Renal cortex interstitium (tissue), 11 donors: ENCODE data around the gene TBC1D1. TPM values are rescaled to one million over a fixed set of nuclear protein-coding genes. Genes with fewer than 3 reads are reported as not detected.
"Not testable (repeated sequence)": the region's sequence is repeated elsewhere in the genome, so short reads cannot be mapped to it uniquely, and the experiment has no call there.

Experiments
- DNase-seq, 11 donors: peaks; one replicate each; pipeline ENCODE4 v3.0.0-alpha.2; 2013; ENCODE audit warnings: low read depth in 9 of 11, low spot score in 4 of 11; ENCODE audit errors: extremely low read depth in 1 of 11
- polyA plus RNA-seq, 3 donors: library from polyadenylated mRNA; unstranded; fragments of 120-200 nt; gene quantifications; one replicate each; pipeline ENCODE4 v1.2.1, GENCODE V29; 2013; ENCODE audit not compliant: insufficient read length in 3 of 3

Gene TBC1D1
- polyA plus RNA-seq, 3 donors, result 187 to 195 (median 194) TPM

DNA sequence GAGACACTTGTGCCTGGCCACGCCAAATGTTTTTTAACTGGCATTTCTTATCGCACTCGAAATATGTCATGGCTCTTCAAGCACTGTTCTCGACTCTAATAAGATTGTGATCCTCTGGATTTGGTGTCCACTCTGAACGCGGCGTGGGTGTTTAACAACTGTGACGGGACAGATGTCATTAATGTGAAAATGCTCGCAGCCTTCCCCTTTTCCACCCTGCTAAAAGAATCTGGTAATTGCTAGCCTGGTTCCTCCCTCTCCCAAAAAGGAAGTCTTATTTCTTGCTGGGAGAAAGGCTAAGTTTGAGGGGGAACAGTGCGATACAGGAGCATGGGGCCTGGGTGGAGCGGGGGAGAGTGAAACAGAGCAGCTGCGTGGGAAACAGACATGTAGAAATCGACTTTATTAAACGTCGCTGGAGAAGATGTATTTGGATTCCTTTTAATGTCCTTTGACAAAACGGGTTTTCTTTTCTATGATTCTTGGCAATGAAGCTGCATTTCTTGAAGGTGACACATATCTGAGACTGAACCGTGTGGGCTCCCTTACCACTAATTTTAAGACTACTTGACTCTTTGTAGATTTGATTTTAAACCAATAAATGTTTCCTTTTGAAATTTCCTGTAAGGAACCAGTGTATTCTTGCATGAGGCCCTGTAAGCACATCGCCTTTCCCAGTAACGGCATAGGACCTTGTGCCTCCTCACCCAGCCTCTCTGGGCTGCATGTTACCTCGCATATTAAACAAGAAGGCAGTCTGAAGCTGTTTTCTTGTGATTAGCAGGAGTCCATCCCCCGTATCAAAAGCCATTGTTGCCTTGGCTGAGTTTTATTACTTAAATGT lies 17.8 kb downstream of the TBC1D1 start:
- DNase-seq, result peak in 2 of 11 donors; percentile 28 to 33

DNA sequence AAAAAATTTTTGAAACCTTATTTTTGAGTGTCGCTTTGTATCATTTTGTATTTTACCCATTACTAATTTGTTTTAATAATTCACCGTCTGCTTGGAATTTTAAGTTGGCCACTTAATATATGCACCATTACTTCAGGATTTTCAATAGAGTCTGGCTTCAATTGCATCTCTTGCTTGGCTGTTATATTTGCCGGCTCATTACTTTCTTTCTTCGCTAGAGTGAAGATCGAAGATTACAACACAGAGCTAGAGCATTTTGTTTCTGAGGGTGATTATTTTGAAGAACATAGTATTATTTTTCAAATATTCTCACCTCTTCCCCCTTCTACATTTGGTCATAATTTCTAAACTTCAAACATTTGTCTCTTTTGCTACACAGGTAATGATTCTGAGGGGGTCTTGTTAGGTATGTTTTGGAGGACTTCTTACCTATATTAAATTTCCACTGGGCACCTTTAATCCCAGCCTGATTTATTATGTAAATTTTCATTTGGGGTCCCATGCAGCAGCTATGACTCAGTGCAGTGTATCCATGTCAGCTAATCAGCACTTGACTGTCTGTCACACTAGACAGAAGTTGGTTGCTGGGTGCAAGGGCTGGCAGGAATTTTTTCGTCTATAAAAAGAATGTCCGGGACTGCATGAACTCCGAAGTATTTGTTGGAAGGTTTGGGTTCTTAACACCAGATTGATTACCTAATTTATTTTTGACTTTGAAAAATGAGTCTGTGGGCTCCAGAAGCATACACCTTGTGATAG lies 18.6 kb downstream of the TBC1D1 start:
- no peak for DNase-seq

DNA sequence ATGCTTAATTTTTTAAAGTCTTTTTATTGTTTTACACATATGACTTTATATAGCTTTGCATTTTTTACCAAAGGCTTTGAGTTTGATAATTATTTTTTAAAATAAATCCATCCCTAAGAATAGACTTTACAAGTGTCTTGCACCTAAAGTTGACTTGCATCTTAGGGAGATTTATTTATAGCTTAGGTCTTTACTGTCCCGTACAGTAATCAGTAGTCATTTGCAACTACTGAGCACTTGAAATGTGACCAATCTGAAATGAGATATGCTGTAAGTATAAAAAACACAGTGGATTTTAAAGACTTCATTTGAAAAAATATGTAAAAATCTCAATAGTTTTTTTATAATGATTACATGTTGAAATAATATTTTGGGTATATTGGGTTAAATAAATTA lies 19.2 kb downstream of the TBC1D1 start:
- DNase-seq, result no peak

DNA sequence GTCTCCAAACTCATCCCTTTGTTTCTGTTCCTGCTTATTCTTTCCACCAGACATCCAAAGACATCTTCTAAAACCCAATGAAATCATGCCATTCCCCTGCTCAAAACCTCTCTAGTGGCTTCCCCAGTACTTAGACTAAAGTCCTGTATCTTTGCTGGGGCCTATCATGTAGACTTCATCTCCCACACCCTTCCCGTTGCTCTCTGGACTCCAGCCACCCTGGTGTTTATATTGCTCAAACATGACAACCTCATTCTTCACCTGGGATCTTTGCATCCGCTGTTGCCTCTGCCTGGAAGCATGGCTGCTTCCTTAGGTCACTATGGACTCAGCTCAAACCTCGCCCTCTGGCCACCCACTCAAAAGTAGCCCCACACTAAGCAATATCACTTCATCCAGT lies 23.7 kb downstream of the TBC1D1 start:
- no peak for DNase-seq

DNA sequence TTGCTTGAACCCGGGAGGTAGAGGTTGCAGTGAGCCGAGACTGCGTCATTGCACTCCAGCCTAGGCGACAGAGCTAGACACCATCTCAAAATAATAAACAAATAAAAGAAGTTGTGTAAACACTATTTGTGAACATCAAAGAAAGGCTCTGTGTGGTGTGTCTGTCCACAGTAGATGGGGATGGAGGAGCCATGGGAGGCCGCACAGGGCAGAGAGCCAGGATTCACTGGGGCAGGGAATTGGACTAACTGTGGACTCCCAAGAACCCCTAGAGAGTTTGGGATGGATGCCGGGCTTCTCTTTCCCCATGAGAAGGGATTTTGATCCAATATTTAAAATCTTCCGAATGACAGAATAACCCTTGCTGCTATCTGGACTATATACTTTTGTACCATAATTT lies 26.5 kb downstream of the TBC1D1 start:
- no peak for DNase-seq

DNA sequence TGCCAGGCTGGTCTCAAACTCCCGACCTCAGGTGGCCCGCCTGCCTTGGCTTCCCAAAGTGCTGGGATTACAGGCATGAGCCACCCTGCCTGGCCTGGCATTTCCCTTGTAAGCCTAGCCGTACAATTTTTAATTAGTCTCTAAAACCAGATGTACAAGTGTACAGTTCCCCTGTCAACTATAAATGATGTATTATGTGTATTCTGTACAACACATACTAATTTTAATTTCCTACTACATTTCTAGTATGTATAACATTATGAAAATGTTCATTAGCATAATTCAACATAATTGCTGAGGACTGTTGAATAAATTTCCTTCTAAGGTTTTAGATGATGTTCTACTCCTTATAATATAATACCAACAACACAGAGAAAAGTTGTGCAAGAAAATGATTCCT lies 27.8 kb downstream of the TBC1D1 start:
- no peak for DNase-seq

DNA sequence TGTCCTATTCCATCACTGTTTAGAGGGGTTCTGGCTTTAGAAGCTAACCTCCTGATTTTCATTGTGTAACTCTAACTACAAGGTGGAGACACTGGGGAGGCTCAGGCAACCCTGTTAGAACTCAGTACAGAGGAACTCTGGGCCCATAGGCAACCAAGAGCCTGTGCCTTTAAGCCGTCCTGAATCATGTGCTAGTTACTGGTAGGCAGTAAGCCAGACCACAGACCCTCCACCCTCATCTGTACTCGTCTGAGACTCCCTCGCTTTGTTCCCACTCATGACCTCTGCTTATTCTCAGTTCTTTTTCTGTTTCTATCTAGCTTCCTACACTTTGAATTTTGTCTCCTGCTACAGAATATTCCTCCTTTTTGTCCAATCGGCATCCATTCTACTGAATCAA lies 31.4 kb downstream of the TBC1D1 start:
- DNase-seq, result no peak

DNA sequence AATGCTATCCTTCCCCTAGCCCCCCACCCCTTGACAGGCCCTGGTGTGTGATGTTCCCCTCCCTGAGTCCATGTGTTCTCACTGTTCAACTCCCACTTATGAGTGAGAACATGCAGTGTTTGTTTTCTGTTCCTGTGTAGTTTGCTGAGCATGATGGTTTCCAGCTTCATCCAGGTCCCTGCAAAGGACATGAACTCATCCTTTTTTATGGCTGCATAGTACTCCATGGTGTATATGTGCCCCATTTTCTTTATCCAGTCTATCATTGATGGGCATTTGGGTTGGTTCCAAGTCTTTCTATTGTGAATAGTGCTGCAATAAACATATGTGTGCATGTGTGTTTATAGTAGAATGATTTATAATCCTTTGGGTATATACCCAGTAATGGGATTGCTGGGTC lies 32.2 kb downstream of the TBC1D1 start:
- DNase-seq, result not testable (repeated sequence)

DNA sequence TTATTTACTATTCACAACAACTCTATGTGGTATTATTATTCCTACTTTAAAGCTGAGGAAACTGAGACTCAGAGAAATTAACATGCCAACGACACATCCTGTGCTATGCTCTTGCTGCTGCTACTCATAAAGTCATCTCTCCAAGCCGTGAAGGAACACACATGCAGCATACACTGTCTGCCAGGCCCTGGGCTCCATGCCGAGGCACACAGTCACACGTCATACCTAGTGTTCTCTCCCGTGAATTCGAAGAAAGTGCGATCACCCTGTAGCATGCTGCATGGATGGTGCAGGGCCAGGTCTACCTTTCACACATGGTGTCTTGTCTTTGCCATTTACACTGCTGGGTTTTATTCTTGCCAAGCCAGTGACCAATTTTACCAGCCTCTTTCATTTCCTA lies 34.1 kb downstream of the TBC1D1 start:
- DNase-seq, result no peak

DNA sequence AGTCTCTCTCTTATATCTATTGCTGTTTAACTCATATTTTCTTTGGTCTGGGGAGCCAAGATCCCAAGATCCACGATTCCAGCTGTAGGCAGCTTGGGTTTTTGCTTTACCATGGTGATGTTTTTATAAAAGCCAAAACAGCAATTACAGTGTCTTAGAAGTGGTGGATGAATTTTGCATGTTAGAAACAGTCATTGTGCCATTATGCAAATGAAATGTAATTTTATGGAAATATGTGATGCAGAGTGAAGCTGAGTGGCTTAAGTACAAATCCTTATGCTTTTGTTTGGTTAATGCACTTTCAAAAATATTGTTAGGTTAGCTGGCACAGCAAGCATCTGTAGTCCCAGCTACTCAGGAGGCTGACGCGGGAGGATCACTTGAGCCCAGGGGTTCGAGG lies 36.5 kb downstream of the TBC1D1 start:
- DNase-seq, result no peak

DNA sequence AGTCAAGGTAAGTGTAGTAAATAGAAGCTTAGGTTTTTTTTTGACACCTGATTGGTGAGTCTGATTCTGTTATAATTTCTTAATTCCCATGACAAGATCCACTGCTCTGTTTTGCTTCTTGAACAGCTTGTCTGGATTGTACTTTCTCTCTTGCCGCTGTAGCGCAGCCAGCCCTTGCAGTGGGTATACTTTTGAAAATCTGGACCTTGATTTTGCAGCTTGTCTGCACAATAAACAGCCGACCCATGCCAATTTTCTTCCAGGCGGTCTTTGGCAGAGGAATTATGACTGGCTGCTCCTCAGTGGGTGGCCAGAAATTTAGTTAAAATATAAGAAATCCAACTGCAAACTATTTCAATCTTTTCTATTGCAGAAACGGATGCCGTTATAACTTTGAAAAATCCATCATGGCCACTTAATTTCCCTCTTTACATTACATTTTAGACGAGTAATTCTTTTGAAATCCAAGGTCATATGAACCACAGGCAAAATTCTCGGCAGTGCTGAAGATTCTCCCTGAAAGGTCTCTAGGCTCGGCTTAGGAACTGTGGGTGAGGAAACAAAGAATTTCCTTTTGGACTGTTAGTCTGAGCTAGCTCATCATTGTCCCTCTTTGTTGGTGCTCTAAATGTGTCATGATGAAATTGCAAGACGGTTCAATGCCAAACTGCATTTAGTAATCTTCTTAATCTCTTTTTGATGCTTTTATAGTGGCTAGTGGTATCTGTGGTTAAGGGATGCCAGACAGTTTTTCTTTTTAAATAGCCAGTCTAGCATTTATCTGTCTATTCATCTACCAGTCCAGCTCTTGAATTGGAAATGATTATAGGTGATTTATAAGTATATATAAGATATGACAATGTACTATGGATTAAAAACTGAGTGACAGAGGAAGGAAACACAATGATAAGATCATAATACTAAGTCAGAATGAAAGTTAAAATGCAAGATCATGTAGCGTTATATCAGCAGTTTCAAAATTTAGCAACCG lies 37.8 kb downstream of the TBC1D1 start:
- DNase-seq, result no peak

DNA sequence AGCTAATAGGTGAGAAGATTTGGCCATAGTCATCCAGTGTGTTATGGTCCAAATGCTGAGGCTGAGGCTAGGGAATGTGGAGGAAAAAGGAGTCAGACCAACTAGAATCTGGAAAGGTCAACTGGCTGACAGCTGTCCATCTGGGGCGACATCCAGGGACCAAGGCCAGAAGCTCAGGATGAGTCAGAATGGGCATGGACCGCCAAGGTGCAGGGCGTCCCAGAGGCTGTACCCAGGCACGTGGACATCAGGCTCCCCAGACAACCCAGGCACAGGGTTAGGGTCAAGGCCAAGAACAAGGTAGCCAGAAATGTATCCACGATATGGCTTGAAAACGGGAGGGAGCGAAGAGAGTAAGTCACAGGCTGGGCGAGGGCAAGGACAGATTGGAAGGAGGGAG lies 43.2 kb downstream of the TBC1D1 start:
- DNase-seq, result no peak

DNA sequence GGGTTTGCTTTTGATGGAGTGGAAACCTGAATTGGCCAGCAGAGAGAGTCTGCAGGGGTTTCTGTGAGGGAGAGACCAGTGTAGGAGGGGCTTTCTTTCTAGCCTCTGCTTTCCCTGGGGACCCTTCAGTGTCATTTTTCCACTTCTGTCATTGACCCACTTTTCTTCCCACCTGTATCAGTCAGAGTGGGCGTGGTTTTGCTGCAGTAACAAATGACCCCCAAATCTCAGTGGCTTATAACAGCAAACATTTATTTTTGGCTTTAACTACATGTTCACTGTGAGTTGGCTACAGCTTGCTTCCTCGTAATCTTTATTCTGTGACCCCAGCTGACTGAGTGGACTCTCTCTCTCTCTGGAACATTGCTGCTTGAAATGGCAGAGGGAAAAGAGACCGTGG lies 43.7 kb downstream of the TBC1D1 start:
- DNase-seq, result no peak

DNA sequence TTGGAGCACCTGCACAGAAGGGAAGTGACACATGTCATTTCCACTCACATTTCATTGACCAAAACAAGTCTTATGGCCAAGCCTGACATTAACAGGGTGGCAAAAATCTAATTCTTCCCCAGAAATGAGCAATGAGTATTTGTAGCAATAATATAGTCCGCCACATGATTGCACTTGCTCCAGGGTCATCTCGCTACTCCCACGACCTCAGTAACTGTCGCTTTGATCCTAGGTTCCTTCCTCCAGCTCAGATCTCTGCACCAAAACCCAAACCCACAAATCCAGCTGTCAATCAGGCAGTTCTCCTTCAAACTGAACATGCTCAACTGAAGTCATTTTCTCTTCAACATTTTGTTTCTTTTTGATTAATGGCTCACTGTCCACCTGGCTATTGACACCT lies 44.1 kb downstream of the TBC1D1 start:
- no peak for DNase-seq

DNA sequence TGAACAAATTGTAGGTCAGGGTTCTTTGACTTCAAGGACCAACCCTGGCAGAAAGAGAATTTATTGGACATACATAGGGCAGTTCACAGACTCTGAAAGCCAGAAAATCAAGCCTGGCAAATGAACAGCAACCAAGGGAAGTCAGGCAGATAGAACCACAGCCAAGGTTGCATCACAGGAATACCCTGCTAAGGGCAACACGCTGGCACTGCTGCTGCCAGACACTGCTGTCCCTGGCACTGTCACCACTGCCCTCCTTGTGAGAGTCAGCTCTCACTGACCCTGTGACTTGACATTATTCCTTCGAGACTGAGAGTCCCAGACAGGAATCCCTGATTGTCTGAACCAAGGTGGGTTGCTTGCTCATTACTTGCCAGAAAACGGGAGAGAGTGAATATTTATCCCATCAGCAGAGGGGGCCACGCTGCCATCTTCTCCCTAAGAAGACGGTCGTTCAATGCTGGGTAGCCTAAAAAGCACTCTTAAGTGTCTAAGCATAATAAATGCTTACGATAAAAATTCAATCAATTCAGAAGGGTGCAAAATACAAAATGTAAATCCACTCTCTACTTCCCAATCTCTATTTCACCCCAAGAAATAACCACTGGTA lies 46.1 kb downstream of the TBC1D1 start:
- no peak for DNase-seq

DNA sequence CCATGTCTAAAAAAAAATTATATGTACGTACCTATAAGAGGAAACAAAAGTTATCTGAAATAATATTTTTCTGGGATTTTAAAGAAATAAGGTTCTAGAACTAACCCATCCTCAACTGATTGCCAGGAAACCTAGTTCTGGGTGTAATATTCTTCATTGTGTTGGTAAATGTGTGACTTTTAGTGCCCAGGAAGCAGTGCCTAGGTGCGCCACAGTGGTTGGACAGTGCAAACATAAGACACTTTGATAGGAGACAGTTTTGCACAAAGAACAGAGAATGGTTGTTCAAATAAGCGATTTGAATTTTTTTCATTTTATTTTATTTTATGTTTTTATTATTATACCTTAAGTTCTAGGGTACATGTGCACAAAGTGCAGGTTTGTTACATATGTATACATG lies 47.3 kb downstream of the TBC1D1 start:
- no peak for DNase-seq

DNA sequence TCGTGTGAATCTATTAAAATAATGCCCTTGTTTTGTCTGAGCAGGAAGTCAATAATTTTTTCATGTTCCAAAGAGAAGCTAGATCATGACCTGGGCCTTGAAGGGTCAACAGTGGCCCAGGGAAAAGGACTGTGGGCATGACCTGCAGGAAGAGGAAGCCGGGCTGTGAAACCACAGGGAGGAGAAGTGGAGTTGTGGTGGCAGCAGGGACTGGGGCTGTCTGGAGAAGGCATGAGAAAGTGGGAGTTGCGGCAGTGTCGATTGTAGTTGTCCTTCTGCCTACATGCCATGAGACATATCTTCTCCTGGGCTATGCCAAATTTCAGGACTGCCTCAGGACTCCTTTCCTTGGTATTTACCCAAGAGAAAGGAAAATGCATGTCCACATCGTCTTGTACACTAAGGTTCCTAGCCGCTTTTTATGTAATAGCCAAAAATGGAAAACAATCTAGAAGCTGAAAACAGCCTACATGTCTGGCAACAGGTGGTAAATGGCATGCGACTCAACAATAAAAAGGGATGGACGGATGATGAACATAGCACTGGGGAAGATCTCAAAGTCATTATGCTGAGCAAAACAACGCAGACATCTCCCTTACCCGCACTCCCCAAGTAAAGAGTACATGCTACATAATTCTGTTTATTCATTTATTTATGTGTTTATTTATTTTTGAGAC lies 55.8 kb downstream of the TBC1D1 start:
- DNase-seq, result no peak

DNA sequence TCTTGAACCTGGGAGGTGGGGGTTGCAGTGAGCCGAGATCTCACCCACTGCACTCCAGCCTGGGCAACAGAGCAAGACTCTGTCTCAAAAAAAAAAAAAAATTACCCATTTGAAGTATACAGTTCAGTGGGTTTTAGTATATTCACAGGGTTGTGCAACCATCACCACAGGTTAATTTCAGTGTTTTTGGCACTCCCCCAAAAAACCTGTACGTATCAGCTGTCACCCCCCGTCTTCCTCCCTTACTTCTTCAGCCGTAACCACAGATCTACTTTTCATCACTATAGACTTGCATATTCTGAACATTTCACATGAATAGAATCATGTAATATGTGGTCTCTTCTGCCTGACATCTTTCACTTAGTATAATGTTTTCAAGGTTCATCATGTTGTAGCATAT lies 57.7 kb downstream of the TBC1D1 start:
- DNase-seq, result no peak
